HCT116 (cell line): ENCODE measurements around the gene RHBDD2. TPM values are rescaled to one million over a fixed set of nuclear protein-coding genes. Genes with fewer than 3 reads are reported as not detected.

ENCODE experiments used
- ATAC-seq: fragments of 200-7000 bp; cut with Tn5 transposase; 2 replicates; pipeline ENCODE4 v1.9.1; 2020; ENCODE audit warnings: mild to moderate bottlenecking, moderate library complexity
- BruUV-seq: library from RNA; stranded (reverse); fragments of 400-500 nt; replicated peaks from 2 replicates; lab custom pipeline; 2021; lab: Mats Ljungman, UMichigan
- CTCF ChIA-PET: fragments of 300-600 bp; sonication (Branson Sonifier 250); formaldehyde crosslinking; loops from one replicate; lab custom pipeline; 2021; ENCODE audit warnings: antibody characterized with exemption; lab: Charles Lee
- POLR2A ChIA-PET: fragments of 300-600, 350-600 bp; sonication (Branson Sonifier 250); formaldehyde crosslinking; loops from one replicate; lab custom pipeline; 2021; ENCODE audit warnings: antibody characterized with exemption; lab: Charles Lee
- RAD21 ChIA-PET, 2 experiments: fragments of 300-600 bp; sonication (Branson Sonifier 250); formaldehyde crosslinking; loops; one replicate each; lab custom pipeline; 2023; ENCODE audit warnings: low total read pairs in 2 of 2; ENCODE audit not compliant: uncharacterized antibody in 2 of 2, unreplicated experiment in 2 of 2, low non-redundant PET in 1 of 2; lab: Charles Lee
- DNase-seq: peaks from one replicate; pipeline ENCODE4 v3.0.0-alpha.2; 2010; ENCODE audit warnings: low read depth, low spot score
- H2AFZ ChIP-seq: fragments of 200-600 bp; shearing (Covaris generic), sonication (generic); 2 replicates; pipeline ENCODE4 v1.6.1; 2017; ENCODE audit warnings: low read depth, mixed run types, mixed read lengths, antibody characterized with exemption, low read length; ENCODE audit not compliant: poor library complexity, severe bottlenecking
- H3K27ac ChIP-seq: 2 replicates; pipeline ENCODE4 v1.5.1; 2012; ENCODE audit warnings: low read depth, low read length
- H3K27me3 ChIP-seq: fragments of 200-600 bp; sonication (generic); 2 replicates; pipeline ENCODE4 v1.6.1; 2016; ENCODE audit warnings: mixed run types, low read length, mixed read lengths; ENCODE audit not compliant: insufficient read depth
- H3K36me3 ChIP-seq, 2 experiments: fragments of 200-500 bp in 1 of 2; fragments of 200-600 bp in 1 of 2; sonication (Bioruptor generic) in 1 of 2; sonication (generic) in 1 of 2; 2 replicates each; pipeline versions ENCODE4 v1.5.1 to v1.6.1; 2014 to 2016; ENCODE audit warnings: low read length in 2 of 2, inconsistent platforms in 1 of 2, mixed read lengths in 1 of 2, mixed run types in 1 of 2; ENCODE audit not compliant: insufficient read depth in 2 of 2, control insufficient read depth in 1 of 2
- H3K4me1 ChIP-seq, 2 experiments: fragments of 200-600 bp in 1 of 2; sonication (generic) in 1 of 2; 2 replicates each; pipeline versions ENCODE4 v1.5.1 to v1.6.1; 2012 to 2017; ENCODE audit warnings: low read length in 2 of 2, inconsistent platforms in 1 of 2, mild to moderate bottlenecking in 1 of 2, mixed read lengths in 1 of 2, mixed run types in 1 of 2, moderate library complexity in 1 of 2; ENCODE audit not compliant: insufficient read depth in 2 of 2, control insufficient read depth in 1 of 2
- H3K4me2 ChIP-seq: fragments of 200-600 bp; sonication (generic); 2 replicates; pipeline ENCODE4 v1.6.1; 2017; ENCODE audit warnings: mixed run types, low read length, mixed read lengths
- H3K4me3 ChIP-seq, 2 experiments: fragments of 200-600 bp in 1 of 2; sonication (generic) in 1 of 2; replicated peaks in 1 of 2; 2 replicates each; pipeline ENCODE4 v1.5.1; 2011 to 2016; ENCODE audit warnings: low read length in 2 of 2, control low read depth in 1 of 2, low read depth in 1 of 2, mild to moderate bottlenecking in 1 of 2, mixed read lengths in 1 of 2, mixed run types in 1 of 2
- H3K79me2 ChIP-seq: fragments of 200-600 bp; sonication (generic); 2 replicates; pipeline ENCODE4 v1.6.1; 2017; ENCODE audit warnings: mild to moderate bottlenecking, mixed run types, low read length, moderate library complexity, mixed read lengths; ENCODE audit not compliant: insufficient read depth
- H3K9ac ChIP-seq: fragments of 200-600 bp; sonication (generic); 2 replicates; pipeline ENCODE4 v1.6.1; 2016; ENCODE audit warnings: low read length, mixed read lengths
- H3K9me2 ChIP-seq: fragments of 200-600 bp; sonication (generic), shearing (Covaris generic); 2 replicates; pipeline ENCODE4 v1.6.1; 2017; ENCODE audit warnings: mixed run types, mild to moderate bottlenecking, moderate library complexity; ENCODE audit not compliant: insufficient read depth
- H3K9me3 ChIP-seq, 2 experiments: fragments of 200-500 bp in 1 of 2; fragments of 200-600 bp in 1 of 2; sonication (Bioruptor generic) in 1 of 2; sonication (generic) in 1 of 2; 2 replicates each; pipeline ENCODE4 v1.6.1; 2014 to 2017; ENCODE audit warnings: low read length in 2 of 2, mixed read lengths in 2 of 2, inconsistent platforms in 1 of 2, low read depth in 1 of 2, mild to moderate bottlenecking in 1 of 2, mixed run types in 1 of 2, moderate library complexity in 1 of 2; ENCODE audit not compliant: control insufficient read depth in 1 of 2, insufficient read depth in 1 of 2
- H4K20me1 ChIP-seq: fragments of 200-600 bp; sonication (generic), shearing (Covaris generic); 2 replicates; pipeline ENCODE4 v1.6.1; 2017; ENCODE audit warnings: mixed run types, mild to moderate bottlenecking, moderate library complexity; ENCODE audit not compliant: insufficient read depth
- ATF3 ChIP-seq: IDR thresholded peaks from 2 replicates; pipeline ENCODE4 v1.6.1; 2012
- CBX3 ChIP-seq: IDR thresholded peaks from 2 replicates; pipeline ENCODE4 v1.6.1; 2012; ENCODE audit warnings: low read depth
- CEBPB ChIP-seq: IDR thresholded peaks from 2 replicates; pipeline ENCODE4 v1.6.1; 2012; ENCODE audit warnings: low read depth
- EGR1 ChIP-seq: IDR thresholded peaks from 2 replicates; pipeline ENCODE4 v1.6.1; 2012; ENCODE audit warnings: low read depth
- ELF1 ChIP-seq: IDR thresholded peaks from 2 replicates; pipeline ENCODE4 v1.6.1; 2012; ENCODE audit warnings: low read depth, borderline replicate concordance
- EZH2 ChIP-seq: fragments of 200-600 bp; sonication (generic); IDR thresholded peaks from 2 replicates; pipeline ENCODE4 v1.6.1; 2017; ENCODE audit warnings: antibody characterized with exemption, mixed run types
- EZH2phosphoT487 ChIP-seq: fragments of 200-600 bp; IDR thresholded peaks from 2 replicates; pipeline ENCODE4 v1.6.1; 2018; ENCODE audit warnings: antibody characterized with exemption, borderline replicate concordance
- FOSL1 ChIP-seq: IDR thresholded peaks from 2 replicates; pipeline ENCODE4 v1.6.1; 2012; ENCODE audit warnings: low read depth
- MAX ChIP-seq: IDR thresholded peaks from 2 replicates; pipeline ENCODE4 v1.6.1; 2012
- POLR2A ChIP-seq: IDR thresholded peaks from 2 replicates; pipeline ENCODE4 v1.7.0; 2011; ENCODE audit warnings: borderline replicate concordance; ENCODE audit not compliant: insufficient read depth, insufficient read length; ENCODE audit errors: extremely low read depth
- POLR2AphosphoS5 ChIP-seq: IDR thresholded peaks from 2 replicates; pipeline ENCODE4 v1.6.1; 2011; ENCODE audit warnings: mild to moderate bottlenecking, low read depth, low read length, moderate library complexity
- REST ChIP-seq: IDR thresholded peaks from 2 replicates; pipeline ENCODE4 v1.6.1; 2012; ENCODE audit warnings: low read depth
- SIN3A ChIP-seq: IDR thresholded peaks from 2 replicates; pipeline ENCODE4 v1.6.1; 2012; ENCODE audit warnings: low read depth
- SP1 ChIP-seq: IDR thresholded peaks from 2 replicates; pipeline ENCODE4 v1.6.1; 2012; ENCODE audit warnings: low read depth
- SRF ChIP-seq: IDR thresholded peaks from 2 replicates; pipeline ENCODE4 v1.6.1; 2012; ENCODE audit warnings: low read depth
- TCF7L2 ChIP-seq: IDR thresholded peaks from 2 replicates; pipeline ENCODE4 v1.7.0; 2011; ENCODE audit warnings: borderline replicate concordance, inconsistent platforms; ENCODE audit not compliant: insufficient read depth, insufficient read length; ENCODE audit errors: extremely low read depth
- YY1 ChIP-seq: IDR thresholded peaks from 2 replicates; pipeline ENCODE4 v1.6.1; 2011; ENCODE audit warnings: low read length, low read depth, moderate library complexity, mild to moderate bottlenecking; ENCODE audit not compliant: insufficient replicate concordance; ENCODE audit errors: extremely low read depth
- ZBTB33 ChIP-seq: IDR thresholded peaks from 2 replicates; pipeline ENCODE4 v1.6.1; 2011; ENCODE audit warnings: mild to moderate bottlenecking, low read length, moderate library complexity; ENCODE audit not compliant: insufficient replicate concordance; ENCODE audit errors: extremely low read depth
- ZFX ChIP-seq: fragments of 450-650 bp; IDR thresholded peaks from 2 replicates; pipeline ENCODE4 v1.6.1; 2017
- intact Hi-C: fragments of 100-400 bp; cut with micrococcal nuclease; formaldehyde crosslinking; loops from 2 replicates; pipeline ENCODE4 v1.10.0; 2022
- total RNA-seq: library from RNA; stranded (reverse); gene quantifications from one replicate; pipeline ENCODE4 v1.2.1, GENCODE V29; 2021; ENCODE audit not compliant: unreplicated experiment

The RHBDD2 gene
- total RNA-seq, 1 experiment from 2014 or later = 42.9 TPM

- DNase-seq (no peak), ATAC-seq (no peak)
- Histone ChIP-seq H3K27me3 (no peaks in the 10 kb centered on the region), H3K79me2 (peaks cover 56% of the 10 kb centered on the region), H3K9me2 (no peaks in the 10 kb centered on the region), H3K27ac (no peak overlapping the region), H3K9me3 (no peaks in the 10 kb centered on the region), H3K9ac (no peak overlapping the region), H3K4me3 (no peak overlapping the region), H3K4me1 (peaks cover 13 to 21% of the 10 kb centered on the region in 2 experiments), H3K4me2 (no peak overlapping the region), H2AFZ (no peak overlapping the region), H3K36me3 (no peaks in the 10 kb centered on the region), H4K20me1 (no peaks in the 10 kb centered on the region)
- BruUV-seq = no TSS peak
- no peak for TF ChIP-seq SRF
- TF ChIP-seq POLR2AphosphoS5 = no peak
- TF ChIP-seq ZFX = no peak
- no peak for TF ChIP-seq REST
- no peak for TF ChIP-seq ELF1
- TF ChIP-seq SIN3A = no peak
- no peak for TF ChIP-seq EZH2
- TF ChIP-seq EZH2phosphoT487 = no peak
- no peak for TF ChIP-seq CEBPB
- no peak for TF ChIP-seq FOSL1
- no peak for TF ChIP-seq ZBTB33
- no peak for TF ChIP-seq TCF7L2
- no peak for TF ChIP-seq CBX3
- no peak for TF ChIP-seq ATF3
- TF ChIP-seq POLR2A = no peak
- no peak for TF ChIP-seq EGR1
- no peak for TF ChIP-seq MAX
- TF ChIP-seq YY1 = no peak
- no peak for TF ChIP-seq SP1
- ChIA-PET POLR2A (interaction anchor here (0.6 to 0.9 kb wide), 3 partner anchors 8 to 9 kb away, joined by 3 read pairs; partner anchors contain the start of gene POR), CTCF (no interaction called here), RAD21 (interaction anchor here in 1 of 2 experiments (1.0 kb wide), 1 partner anchor 59 kb away, joined by 3 read pairs; no protein-coding TSS in a partner anchor)
- intact Hi-C loops = no loop called here
Observed at GRCh38 chr7:75922966-75923603, 44.3 kb downstream of the RHBDD2 start.
